Measurements from ENCODE around the gene UBAC1. TPM values are rescaled to one million over a fixed set of nuclear protein-coding genes. Genes with fewer than 3 reads are reported as not detected.

Gene UBAC1
- total RNA-seq, 4 donors from 2014 or later = 52.9 to 76.3 (median 63.5) TPM

DNA sequence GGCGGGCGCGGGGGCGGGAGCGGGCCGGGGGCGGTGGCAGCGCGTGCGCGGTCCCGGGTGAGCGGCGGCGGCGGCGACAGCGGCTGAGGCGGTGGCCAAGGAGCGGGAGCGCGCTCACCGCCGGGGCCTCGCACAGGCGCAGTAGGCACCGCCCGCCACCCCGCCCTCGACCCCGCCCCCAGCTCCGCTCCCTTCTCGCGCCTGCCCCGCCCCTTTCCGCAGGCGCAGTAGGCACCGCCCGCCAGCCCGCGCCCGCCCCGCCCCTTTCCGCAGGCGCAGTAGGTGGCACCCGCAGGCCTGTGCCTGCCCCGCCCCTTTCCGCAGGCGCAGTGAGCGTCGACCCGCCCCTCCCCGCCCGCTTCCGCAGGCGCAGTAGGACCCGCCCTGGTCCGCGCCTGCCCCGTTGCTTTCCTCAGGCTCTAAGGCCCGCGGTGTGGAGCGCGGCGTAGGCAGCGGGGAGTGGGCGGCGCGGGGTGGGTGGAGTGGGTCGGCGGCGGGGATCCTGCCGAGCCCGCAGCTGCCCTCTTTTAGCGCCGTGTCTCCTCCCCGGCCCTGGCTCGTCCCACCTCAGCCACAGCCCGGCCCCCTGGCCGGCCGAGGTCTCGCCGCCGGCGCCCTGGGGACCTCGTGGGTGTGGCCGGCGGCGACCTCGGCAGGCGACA lies 53.6 kb downstream of the UBAC1 start, which contains the start of gene CAMSAP1:
TSS of gene CAMSAP1 (minus strand) at position 116 of the 662 bp plus-strand sequence. CDS start 387 bp downstream, outside the sequence.
- Histone ChIP-seq H3K4me3 (peak within 1 kb of the TSS; percentile 84 to 93), H3K36me3 (peaks cover 0 to 22% of the 10 kb centered on the region in 2 donors), H3K9me3 (peaks cover 0 to 3% (median 0%) of the 10 kb centered on the region in 3 donors), H3K27ac (peak within 1 kb of the TSS; percentile 54 to 89 (median 86)), H3K27me3 (no peaks in the 10 kb centered on the region), H3K4me1 (peaks cover 0 to 60% (median 22%) of the 10 kb centered on the region in 3 donors)
- peak; percentile 46 to 50 for TF ChIP-seq POLR2A (IDR thresholded peaks at IDR 0.05)
- no peak for TF ChIP-seq EP300 (IDR thresholded peaks at IDR 0.05)
- TF ChIP-seq, protein P1, sequence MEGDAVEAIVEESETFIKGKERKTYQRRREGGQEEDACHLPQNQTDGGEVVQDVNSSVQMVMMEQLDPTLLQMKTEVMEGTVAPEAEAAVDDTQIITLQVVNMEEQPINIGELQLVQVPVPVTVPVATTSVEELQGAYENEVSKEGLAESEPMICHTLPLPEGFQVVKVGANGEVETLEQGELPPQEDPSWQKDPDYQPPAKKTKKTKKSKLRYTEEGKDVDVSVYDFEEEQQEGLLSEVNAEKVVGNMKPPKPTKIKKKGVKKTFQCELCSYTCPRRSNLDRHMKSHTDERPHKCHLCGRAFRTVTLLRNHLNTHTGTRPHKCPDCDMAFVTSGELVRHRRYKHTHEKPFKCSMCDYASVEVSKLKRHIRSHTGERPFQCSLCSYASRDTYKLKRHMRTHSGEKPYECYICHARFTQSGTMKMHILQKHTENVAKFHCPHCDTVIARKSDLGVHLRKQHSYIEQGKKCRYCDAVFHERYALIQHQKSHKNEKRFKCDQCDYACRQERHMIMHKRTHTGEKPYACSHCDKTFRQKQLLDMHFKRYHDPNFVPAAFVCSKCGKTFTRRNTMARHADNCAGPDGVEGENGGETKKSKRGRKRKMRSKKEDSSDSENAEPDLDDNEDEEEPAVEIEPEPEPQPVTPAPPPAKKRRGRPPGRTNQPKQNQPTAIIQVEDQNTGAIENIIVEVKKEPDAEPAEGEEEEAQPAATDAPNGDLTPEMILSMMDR (IDR thresholded peaks at IDR 0.05) = peak in 1 of 4 experiments; percentile 17
- peak; percentile 55 for TF ChIP-seq POLR2AphosphoS5 (IDR thresholded peaks at IDR 0.05)
- WGBS, 2 donors (ENCODE audit: low coverage in 1 of 2) = no CpG with 5 or more reads among the region's 91 CpGs
- peak; percentile 96 for ATAC-seq

DNA sequence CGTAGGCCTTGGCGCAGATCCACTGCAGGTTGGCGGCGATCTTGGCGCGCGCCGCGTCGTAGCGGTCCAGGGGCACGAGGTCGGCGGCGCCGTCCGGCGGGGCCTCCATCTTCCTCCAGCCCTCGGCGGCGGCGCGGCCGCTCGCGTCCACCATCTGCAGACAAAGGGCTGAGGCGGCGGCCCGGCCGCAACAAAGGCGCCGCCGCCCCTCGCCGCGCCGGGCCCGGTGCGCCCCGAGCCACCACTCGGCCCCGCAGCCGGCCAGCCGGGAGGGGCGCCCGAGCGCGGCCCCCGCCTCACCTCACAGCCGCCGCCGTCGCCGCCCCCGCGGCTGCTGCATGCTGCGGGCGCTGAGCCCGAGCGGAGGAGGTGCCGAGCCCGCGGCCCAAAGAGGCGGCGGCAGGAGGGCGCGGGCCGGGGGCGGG lies 54.2 kb downstream of the UBAC1 start:
- Histone ChIP-seq H3K27me3 (no peaks in the 10 kb centered on the region), H3K9me3 (no peaks in the 10 kb centered on the region), H3K4me1 (peaks cover 0 to 64% (median 22%) of the 10 kb centered on the region in 3 donors), H3K36me3 (peaks cover 0 to 16% of the 10 kb centered on the region in 2 donors), H3K4me3 (peak overlapping the region; percentile 84 to 93), H3K27ac (peak overlapping the region in 3 of 4 donors; percentile 77 to 87 (median 85))
- no CpG with 5 or more reads among the region's 69 CpGs for WGBS, 2 donors (ENCODE audit: low coverage in 1 of 2)
- TF ChIP-seq POLR2A (IDR thresholded peaks at IDR 0.05) (no peak), POLR2AphosphoS5 (IDR thresholded peaks at IDR 0.05) (no peak), EP300 (IDR thresholded peaks at IDR 0.05) (no peak)
- TF ChIP-seq, protein P1 (IDR thresholded peaks at IDR 0.05) = no peak
- ATAC-seq = peak; percentile 12

DNA sequence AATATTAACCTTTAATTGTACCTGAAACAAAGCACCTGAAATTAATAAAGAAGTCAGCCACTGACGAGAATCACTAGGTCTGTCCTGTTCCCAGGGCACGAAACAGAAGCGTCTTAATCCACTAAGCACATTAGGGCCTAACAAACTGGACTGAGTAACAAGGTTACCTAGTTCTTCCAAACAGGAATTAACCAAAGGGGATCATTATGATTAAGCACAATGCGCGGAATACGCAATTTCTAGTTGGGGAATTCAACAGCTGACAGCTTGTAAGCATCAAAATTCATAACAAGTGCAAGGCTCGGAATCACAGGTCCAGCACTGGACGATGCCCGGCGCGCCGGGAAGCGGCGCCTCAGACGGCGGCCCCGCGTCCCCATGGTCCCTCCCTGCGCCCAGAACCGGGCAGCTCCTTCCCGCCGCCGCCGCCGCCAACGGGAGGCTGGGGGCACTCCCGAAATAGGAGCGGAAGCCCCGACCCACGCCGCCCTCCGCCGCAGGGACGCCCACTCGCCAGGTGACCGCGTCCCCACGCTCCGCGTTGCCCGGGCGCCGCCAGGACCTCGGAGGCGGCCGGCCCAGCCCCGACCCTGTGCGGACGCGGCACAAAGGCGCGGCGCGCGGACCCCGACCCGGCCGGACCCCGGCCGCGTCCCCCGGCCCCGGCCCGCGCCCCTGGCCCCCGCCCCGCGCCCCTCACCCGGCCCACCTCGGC lies 54.7 kb downstream of the UBAC1 start:
- TF ChIP-seq EP300 (IDR thresholded peaks at IDR 0.05) (no peak), POLR2AphosphoS5 (IDR thresholded peaks at IDR 0.05) (peak; percentile 41)
- TF ChIP-seq, protein P1 (IDR thresholded peaks at IDR 0.05) = no peak
- H3K4me3 ChIP-seq = peak overlapping the region; percentile 84 to 93
- H3K27ac ChIP-seq = peak overlapping the region; percentile 54 to 87 (median 81)
- H3K4me1 ChIP-seq = peaks cover 0 to 64% (median 22%) of the 10 kb centered on the region in 3 donors
- peak; percentile 6 for ATAC-seq
- WGBS, 2 donors (ENCODE audit: low coverage in 1 of 2) = 0 to 3% methylated on average over 7 to 8 of the region's 70 CpGs
- no peaks in the 10 kb centered on the region for H3K27me3 ChIP-seq
- no peaks in the 10 kb centered on the region for H3K9me3 ChIP-seq
- H3K36me3 ChIP-seq = peaks cover 0 to 11% of the 10 kb centered on the region in 2 donors

DNA sequence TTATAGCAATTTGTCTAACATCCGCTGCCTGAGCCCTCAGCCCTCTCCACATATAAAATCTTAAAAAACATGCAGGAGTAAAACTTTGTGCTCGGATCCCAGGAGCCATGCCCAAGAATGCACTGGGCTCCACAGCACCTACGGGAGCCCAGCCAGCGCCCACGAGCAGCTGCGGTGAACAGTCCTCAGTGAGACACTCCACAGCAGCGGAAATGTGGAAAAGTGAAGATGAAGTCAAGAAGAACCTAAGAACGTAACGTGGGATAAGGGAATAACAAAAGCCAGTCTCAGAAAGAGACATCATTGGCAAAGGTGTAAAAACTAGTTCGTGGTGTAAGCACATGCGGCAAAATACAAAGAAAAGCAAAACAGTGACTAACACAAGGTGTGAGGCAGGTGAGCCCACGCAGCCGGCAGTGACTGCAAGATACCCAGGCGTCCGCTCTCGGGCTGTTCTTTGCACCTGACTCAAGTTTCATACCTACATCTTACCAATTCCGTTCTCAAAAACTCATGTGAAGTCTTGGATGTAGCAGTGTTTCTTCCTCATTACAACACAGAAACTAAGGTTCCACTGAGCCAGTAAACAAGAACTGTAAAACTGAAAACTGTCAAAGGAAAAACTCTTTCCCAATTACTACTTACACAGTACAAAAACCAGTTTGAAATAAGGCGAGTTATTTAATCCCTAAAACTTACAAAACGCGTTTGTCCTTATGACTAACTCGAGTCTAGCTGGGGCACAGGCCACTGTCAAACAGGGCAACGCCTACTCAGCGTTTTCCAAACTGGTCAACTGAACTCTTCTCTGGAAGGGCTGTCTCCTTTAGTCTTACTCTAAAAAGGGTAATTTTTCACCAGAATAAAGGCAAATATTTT lies 55.6 kb downstream of the UBAC1 start:
- no peak for ATAC-seq
- Histone ChIP-seq H3K27ac (peak overlapping the region in 3 of 4 donors; percentile 77 to 87 (median 85)), H3K36me3 (peaks cover 0 to 2% of the 10 kb centered on the region in 2 donors), H3K4me3 (peak overlapping the region in 1 of 2 donors; percentile 93), H3K9me3 (no peaks in the 10 kb centered on the region), H3K27me3 (no peaks in the 10 kb centered on the region), H3K4me1 (peaks cover 0 to 64% (median 22%) of the 10 kb centered on the region in 3 donors)
- TF ChIP-seq, protein P1 (IDR thresholded peaks at IDR 0.05) = no peak
- TF ChIP-seq EP300 (IDR thresholded peaks at IDR 0.05) (no peak), POLR2A (IDR thresholded peaks at IDR 0.05) (no peak), POLR2AphosphoS5 (IDR thresholded peaks at IDR 0.05) (no peak)
- 55 to 56% methylated on average over 16 to 23 of the region's 23 CpGs for WGBS, 2 donors (ENCODE audit: low coverage in 1 of 2)
